ENCODE results near the gene APCS. TPM values are rescaled to one million over a fixed set of nuclear protein-coding genes. Genes with fewer than 3 reads are reported as not detected.

Gene APCS
- under 1 TPM in 2 of 3 donors, not detected in 1; 0.25 to 0.43 TPM for total RNA-seq

GRCh38 chr1:159587461-159587951 is at the start of gene APCS:
APCS (plus strand) TSS chr1:159587826; CDS start chr1:159587922, 96 bp downstream.
- Mint-ChIP-seq H3K27me3 (ENCODE audit: low read depth) (peaks cover 36% of the 10 kb centered on the region), H3K36me3 (ENCODE audit: insufficient read depth) (no peaks in the 10 kb centered on the region), H3K4me3 (no peak within 1 kb of the TSS), H3K4me1 (ENCODE audit: low read depth) (no peaks in the 10 kb centered on the region), H3K9me3 (peaks cover 4% of the 10 kb centered on the region)
- ATAC-seq (no peak), DNase-seq (no peak)

GRCh38 chr1:159548126-159548525 is 39.5 kb upstream of the APCS start:
- DNase-seq (no peak), ATAC-seq (no peak)
- Mint-ChIP-seq H3K9me3 (no peaks in the 10 kb centered on the region), H3K36me3 (ENCODE audit: insufficient read depth) (no peaks in the 10 kb centered on the region), H3K27me3 (ENCODE audit: low read depth) (peaks cover 10% of the 10 kb centered on the region), H3K4me3 (no peak overlapping the region), H3K4me1 (ENCODE audit: low read depth) (no peaks in the 10 kb centered on the region)

- ATAC-seq (no peak), DNase-seq (no peak)
- Mint-ChIP-seq H3K9me3 (no peaks in the 10 kb centered on the region), H3K27me3 (ENCODE audit: low read depth) (peaks cover 12% of the 10 kb centered on the region), H3K36me3 (ENCODE audit: insufficient read depth) (no peaks in the 10 kb centered on the region), H3K4me1 (ENCODE audit: low read depth) (no peaks in the 10 kb centered on the region), H3K4me3 (no peak overlapping the region)
Observed at GRCh38 chr1:159554261-159554660, 33.4 kb upstream of the APCS start.

GRCh38 chr1:159554696-159555095 is 32.9 kb upstream of the APCS start:
- peaks cover 11% of the 10 kb centered on the region for H3K27me3 Mint-ChIP-seq (ENCODE audit: low read depth)
- no peaks in the 10 kb centered on the region for H3K9me3 Mint-ChIP-seq
- DNase-seq (no peak), ATAC-seq (no peak)
- H3K4me3 Mint-ChIP-seq, result no peak overlapping the region
- H3K4me1 Mint-ChIP-seq (ENCODE audit: low read depth), result no peaks in the 10 kb centered on the region
- no peaks in the 10 kb centered on the region for H3K36me3 Mint-ChIP-seq (ENCODE audit: insufficient read depth)

GRCh38 chr1:159556931-159557369 is 30.7 kb upstream of the APCS start:
- Mint-ChIP-seq H3K4me3 (no peak overlapping the region), H3K4me1 (ENCODE audit: low read depth) (no peaks in the 10 kb centered on the region), H3K27me3 (ENCODE audit: low read depth) (peaks cover 6% of the 10 kb centered on the region), H3K36me3 (ENCODE audit: insufficient read depth) (no peaks in the 10 kb centered on the region), H3K9me3 (no peaks in the 10 kb centered on the region)
- ATAC-seq (no peak), DNase-seq (no peak)

GRCh38 chr1:159560599-159560998 is 27.0 kb upstream of the APCS start:
- DNase-seq, result no peak
- no peaks in the 10 kb centered on the region for H3K36me3 Mint-ChIP-seq (ENCODE audit: insufficient read depth)

GRCh38 chr1:159561497-159561896 is 26.1 kb upstream of the APCS start:
- H3K4me1 Mint-ChIP-seq (ENCODE audit: low read depth), result no peaks in the 10 kb centered on the region
- peaks cover 7% of the 10 kb centered on the region for H3K27me3 Mint-ChIP-seq (ENCODE audit: low read depth)
- no peaks in the 10 kb centered on the region for H3K9me3 Mint-ChIP-seq
- DNase-seq (no peak), ATAC-seq (no peak)
- no peaks in the 10 kb centered on the region for H3K36me3 Mint-ChIP-seq (ENCODE audit: insufficient read depth)
- H3K4me3 Mint-ChIP-seq, result no peak overlapping the region

More at GRCh38 chr1:159560599-159560998, 27.0 kb upstream of the APCS start:
- no peaks in the 10 kb centered on the region for H3K9me3 Mint-ChIP-seq
- H3K4me1 Mint-ChIP-seq (ENCODE audit: low read depth), result no peaks in the 10 kb centered on the region
- no peak overlapping the region for H3K4me3 Mint-ChIP-seq
- ATAC-seq, result no peak
- H3K27me3 Mint-ChIP-seq (ENCODE audit: low read depth), result peaks cover 7% of the 10 kb centered on the region

GRCh38 chr1:159562680-159563079 is 24.9 kb upstream of the APCS start:
- DNase-seq (no peak), ATAC-seq (no peak)
- H3K4me1 Mint-ChIP-seq (ENCODE audit: low read depth), result no peaks in the 10 kb centered on the region
- no peak overlapping the region for H3K4me3 Mint-ChIP-seq
- H3K27me3 Mint-ChIP-seq (ENCODE audit: low read depth), result peaks cover 5% of the 10 kb centered on the region
- no peaks in the 10 kb centered on the region for H3K36me3 Mint-ChIP-seq (ENCODE audit: insufficient read depth)
- H3K9me3 Mint-ChIP-seq, result no peaks in the 10 kb centered on the region

GRCh38 chr1:159577446-159577845 is 10.2 kb upstream of the APCS start:
- peaks cover 24% of the 10 kb centered on the region for H3K27me3 Mint-ChIP-seq (ENCODE audit: low read depth)
- no peaks in the 10 kb centered on the region for H3K9me3 Mint-ChIP-seq
- H3K4me3 Mint-ChIP-seq, result no peak overlapping the region
- no peaks in the 10 kb centered on the region for H3K4me1 Mint-ChIP-seq (ENCODE audit: low read depth)
- H3K36me3 Mint-ChIP-seq (ENCODE audit: insufficient read depth), result no peaks in the 10 kb centered on the region
- no peak for DNase-seq
- no peak for ATAC-seq

- Mint-ChIP-seq H3K4me1 (ENCODE audit: low read depth) (no peaks in the 10 kb centered on the region), H3K9me3 (no peaks in the 10 kb centered on the region)
- no peak for ATAC-seq
Observed at GRCh38 chr1:159580340-159580739, 7.3 kb upstream of the APCS start.

GRCh38 chr1:159581422-159581821 is 6.2 kb upstream of the APCS start:
- H3K36me3 Mint-ChIP-seq (ENCODE audit: insufficient read depth), result no peaks in the 10 kb centered on the region
- ATAC-seq, result no peak
- no peak for DNase-seq
- H3K9me3 Mint-ChIP-seq, result no peaks in the 10 kb centered on the region
- peaks cover 20% of the 10 kb centered on the region for H3K27me3 Mint-ChIP-seq (ENCODE audit: low read depth)
- H3K4me1 Mint-ChIP-seq (ENCODE audit: low read depth), result no peaks in the 10 kb centered on the region
- H3K4me3 Mint-ChIP-seq, result no peak overlapping the region

More at GRCh38 chr1:159580340-159580739, 7.3 kb upstream of the APCS start:
- no peak overlapping the region for H3K4me3 Mint-ChIP-seq
- H3K36me3 Mint-ChIP-seq (ENCODE audit: insufficient read depth), result no peaks in the 10 kb centered on the region
- DNase-seq, result no peak
- peaks cover 25% of the 10 kb centered on the region for H3K27me3 Mint-ChIP-seq (ENCODE audit: low read depth)

GRCh38 chr1:159584536-159584935 is 3.1 kb upstream of the APCS start:
- H3K4me3 Mint-ChIP-seq, result no peak overlapping the region
- DNase-seq, result no peak
- H3K9me3 Mint-ChIP-seq, result no peaks in the 10 kb centered on the region
- no peaks in the 10 kb centered on the region for H3K4me1 Mint-ChIP-seq (ENCODE audit: low read depth)
- ATAC-seq, result no peak
- H3K27me3 Mint-ChIP-seq (ENCODE audit: low read depth), result peaks cover 29% of the 10 kb centered on the region
- H3K36me3 Mint-ChIP-seq (ENCODE audit: insufficient read depth), result no peaks in the 10 kb centered on the region

GRCh38 chr1:159591981-159592380 is 4.4 kb downstream of the APCS start:
- Mint-ChIP-seq H3K4me3 (no peak overlapping the region), H3K4me1 (ENCODE audit: low read depth) (no peaks in the 10 kb centered on the region), H3K9me3 (peaks cover 4% of the 10 kb centered on the region), H3K27me3 (ENCODE audit: low read depth) (peaks cover 19% of the 10 kb centered on the region), H3K36me3 (ENCODE audit: insufficient read depth) (no peaks in the 10 kb centered on the region)
- DNase-seq (no peak), ATAC-seq (no peak)

- peaks cover 4% of the 10 kb centered on the region for H3K9me3 Mint-ChIP-seq
Observed at GRCh38 chr1:159594625-159595405, 7.2 kb downstream of the APCS start.

GRCh38 chr1:159598196-159598595 is 10.6 kb downstream of the APCS start:
- Mint-ChIP-seq H3K4me1 (ENCODE audit: low read depth) (no peaks in the 10 kb centered on the region), H3K9me3 (no peaks in the 10 kb centered on the region), H3K4me3 (no peak overlapping the region), H3K27me3 (ENCODE audit: low read depth) (peaks cover 14% of the 10 kb centered on the region), H3K36me3 (ENCODE audit: insufficient read depth) (no peaks in the 10 kb centered on the region)
- no peak for DNase-seq
- no peak for ATAC-seq

More at GRCh38 chr1:159594625-159595405, 7.2 kb downstream of the APCS start:
- DNase-seq (no peak), ATAC-seq (no peak)
- Mint-ChIP-seq H3K4me1 (ENCODE audit: low read depth) (no peaks in the 10 kb centered on the region), H3K4me3 (no peak overlapping the region), H3K27me3 (ENCODE audit: low read depth) (peaks cover 10% of the 10 kb centered on the region), H3K36me3 (ENCODE audit: insufficient read depth) (no peaks in the 10 kb centered on the region)
